Right renal pelvis (tissue), 4 donors: ENCODE results near the gene C13orf46. TPM values are rescaled to one million over a fixed set of nuclear protein-coding genes. Genes with fewer than 3 reads are reported as not detected.
"Not testable (repeated sequence)": the region's sequence is repeated elsewhere in the genome, so short reads cannot be mapped to it uniquely, and the experiment has no call there.

ENCODE experiments used
- DNase-seq, 4 donors: peaks; one replicate each; pipeline ENCODE4 v3.0.0-alpha.2; 2013; ENCODE audit warnings: low read depth in 4 of 4, low spot score in 3 of 4, missing footprints in 1 of 4
- polyA plus RNA-seq, 4 donors: library from polyadenylated mRNA; unstranded; fragments of 120-200 nt; gene quantifications; one replicate each; pipeline ENCODE4 v1.2.1, GENCODE V29; 2013; ENCODE audit not compliant: insufficient read length in 4 of 4

Gene C13orf46
- polyA plus RNA-seq, result under 1 TPM; 0.13 to 0.16 (median 0.15) TPM

GRCh38 chr13:113973218-113974164 lies at the start of gene C13orf46:
Gene C13orf46 (minus strand): TSS chr13:113974076. CDS start chr13:113973997, 79 bp downstream.
- no peak for DNase-seq

- DNase-seq, result no peak
These were observed 49.0 kb upstream of the C13orf46 start for GRCh38 chr13:114022876-114023275.

- DNase-seq, result no peak
These were observed 48.4 kb upstream of the C13orf46 start for GRCh38 chr13:114022309-114022669.

GRCh38 chr13:114021464-114022308 lies 47.8 kb upstream of the C13orf46 start:
- DNase-seq, result no peak

GRCh38 chr13:114020750-114021463 lies 47.0 kb upstream of the C13orf46 start:
- DNase-seq, result no peak

GRCh38 chr13:114020134-114020533 lies 46.3 kb upstream of the C13orf46 start:
- DNase-seq, result not testable (repeated sequence)

- DNase-seq, result no peak
These were observed 45.5 kb upstream of the C13orf46 start for GRCh38 chr13:114019367-114019766.

GRCh38 chr13:114018461-114019055 lies 44.7 kb upstream of the C13orf46 start:
- DNase-seq, result no peak

- DNase-seq, result no peak
These were observed 44.1 kb upstream of the C13orf46 start for GRCh38 chr13:114017966-114018365.

- DNase-seq, result no peak
These were observed 43.3 kb upstream of the C13orf46 start for GRCh38 chr13:114017028-114017630.

GRCh38 chr13:114016321-114017027 lies 42.6 kb upstream of the C13orf46 start:
- DNase-seq, result no peak

- no peak for DNase-seq
These were observed 42.1 kb upstream of the C13orf46 start for GRCh38 chr13:114015969-114016295.

GRCh38 chr13:114015111-114015968 lies 41.5 kb upstream of the C13orf46 start:
- no peak for DNase-seq

GRCh38 chr13:114013952-114014629 lies 40.2 kb upstream of the C13orf46 start:
- no peak for DNase-seq

GRCh38 chr13:114013336-114013735 lies 39.5 kb upstream of the C13orf46 start:
- DNase-seq, result no peak

GRCh38 chr13:114012921-114013320 lies 39.0 kb upstream of the C13orf46 start:
- DNase-seq, result no peak

GRCh38 chr13:114012141-114012540 lies 38.3 kb upstream of the C13orf46 start:
- no peak for DNase-seq

- no peak for DNase-seq
These were observed 37.4 kb upstream of the C13orf46 start for GRCh38 chr13:114011226-114011625.
